ENCODE results near the gene NEDD4L. TPM values are rescaled to one million over a fixed set of nuclear protein-coding genes. Genes with fewer than 3 reads are reported as not detected.

Gene NEDD4L
- total RNA-seq, 1 donor from 2014 or later: 162 TPM

GRCh38 chr18:58021504-58021903 is 22.5 kb upstream of the NEDD4L start:
- H3K36me3 Mint-ChIP-seq (ENCODE audit: insufficient read depth): peaks cover 2% of the 10 kb centered on the region
- TF ChIP-seq CTCF (IDR thresholded peaks at IDR 0.05; ENCODE audit: unreplicated experiment): no peak
- peak overlapping the region; percentile 81 for H3K27ac Mint-ChIP-seq
- H3K4me1 Mint-ChIP-seq (ENCODE audit: low read depth): peaks cover 49% of the 10 kb centered on the region
- peaks cover under 1% of the 10 kb centered on the region for H3K9me3 Mint-ChIP-seq (ENCODE audit: low read depth)
- DNase-seq (ENCODE audit: low spot score, unreplicated experiment): no peak
- H3K27me3 Mint-ChIP-seq: no peaks in the 10 kb centered on the region
- H3K4me3 Mint-ChIP-seq (ENCODE audit: low read depth): no peak overlapping the region

GRCh38 chr18:58023108-58023507 is 20.9 kb upstream of the NEDD4L start:
- DNase-seq (ENCODE audit: low spot score, unreplicated experiment): no peak
- Mint-ChIP-seq H3K9me3 (ENCODE audit: low read depth) (no peaks in the 10 kb centered on the region), H3K27ac (no peak overlapping the region), H3K27me3 (no peaks in the 10 kb centered on the region), H3K36me3 (ENCODE audit: insufficient read depth) (no peaks in the 10 kb centered on the region), H3K4me3 (ENCODE audit: low read depth) (no peak overlapping the region), H3K4me1 (ENCODE audit: low read depth) (peaks cover 51% of the 10 kb centered on the region)
- no peak for TF ChIP-seq CTCF (IDR thresholded peaks at IDR 0.05; ENCODE audit: unreplicated experiment)

- peaks cover 49% of the 10 kb centered on the region for H3K4me1 Mint-ChIP-seq (ENCODE audit: low read depth)
- H3K4me3 Mint-ChIP-seq (ENCODE audit: low read depth): peak overlapping the region; percentile 5
- no peaks in the 10 kb centered on the region for H3K27me3 Mint-ChIP-seq
- H3K27ac Mint-ChIP-seq: peak overlapping the region; percentile 53
- H3K9me3 Mint-ChIP-seq (ENCODE audit: low read depth): no peaks in the 10 kb centered on the region
- no peaks in the 10 kb centered on the region for H3K36me3 Mint-ChIP-seq (ENCODE audit: insufficient read depth)
- no peak for DNase-seq (ENCODE audit: low spot score, unreplicated experiment)
- no peak for TF ChIP-seq CTCF (IDR thresholded peaks at IDR 0.05; ENCODE audit: unreplicated experiment)
Observed at GRCh38 chr18:58024139-58024538, 19.9 kb upstream of the NEDD4L start.

- H3K27ac Mint-ChIP-seq: peak overlapping the region; percentile 47
- H3K9me3 Mint-ChIP-seq (ENCODE audit: low read depth): no peaks in the 10 kb centered on the region
- no peaks in the 10 kb centered on the region for H3K36me3 Mint-ChIP-seq (ENCODE audit: insufficient read depth)
- TF ChIP-seq CTCF (IDR thresholded peaks at IDR 0.05; ENCODE audit: unreplicated experiment): no peak
- DNase-seq (ENCODE audit: low spot score, unreplicated experiment): no peak
- no peaks in the 10 kb centered on the region for H3K27me3 Mint-ChIP-seq
- H3K4me3 Mint-ChIP-seq (ENCODE audit: low read depth): no peak overlapping the region
- H3K4me1 Mint-ChIP-seq (ENCODE audit: low read depth): peaks cover 43% of the 10 kb centered on the region
Observed at GRCh38 chr18:58025205-58025604, 18.8 kb upstream of the NEDD4L start.

- DNase-seq (ENCODE audit: low spot score, unreplicated experiment): no peak
- peaks cover 38% of the 10 kb centered on the region for H3K4me1 Mint-ChIP-seq (ENCODE audit: low read depth)
- peak overlapping the region; percentile 47 for H3K27ac Mint-ChIP-seq
- no peaks in the 10 kb centered on the region for H3K9me3 Mint-ChIP-seq (ENCODE audit: low read depth)
- no peaks in the 10 kb centered on the region for H3K27me3 Mint-ChIP-seq
- no peak overlapping the region for H3K4me3 Mint-ChIP-seq (ENCODE audit: low read depth)
- no peak for TF ChIP-seq CTCF (IDR thresholded peaks at IDR 0.05; ENCODE audit: unreplicated experiment)
- H3K36me3 Mint-ChIP-seq (ENCODE audit: insufficient read depth): no peaks in the 10 kb centered on the region
Observed at GRCh38 chr18:58025733-58026132, 18.3 kb upstream of the NEDD4L start.
